ENCODE results near the gene MGLL.

Gene MGLL

DNA sequence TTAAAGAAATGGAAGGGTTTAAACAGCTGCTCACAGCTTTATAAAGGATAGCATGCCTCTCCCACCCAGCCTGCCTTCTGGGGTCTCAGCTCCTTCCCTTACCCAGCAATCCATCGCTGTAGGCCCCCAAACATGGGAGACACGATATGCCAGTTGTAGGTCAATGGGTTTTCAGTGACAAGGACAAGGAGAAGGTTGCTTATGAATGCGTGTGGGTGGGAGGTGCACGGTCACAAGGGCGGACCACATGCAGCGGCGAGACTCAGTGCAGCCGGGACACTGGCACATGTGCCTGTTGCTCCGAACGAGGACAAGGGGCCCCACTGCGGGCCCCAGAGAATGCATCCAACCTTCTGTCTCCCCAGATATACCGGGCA is 67.0 kb downstream of the MGLL start:
- no peak overlapping the region for H3K4me2 ChIP-seq (ENCODE audit: low read depth, low read length)

DNA sequence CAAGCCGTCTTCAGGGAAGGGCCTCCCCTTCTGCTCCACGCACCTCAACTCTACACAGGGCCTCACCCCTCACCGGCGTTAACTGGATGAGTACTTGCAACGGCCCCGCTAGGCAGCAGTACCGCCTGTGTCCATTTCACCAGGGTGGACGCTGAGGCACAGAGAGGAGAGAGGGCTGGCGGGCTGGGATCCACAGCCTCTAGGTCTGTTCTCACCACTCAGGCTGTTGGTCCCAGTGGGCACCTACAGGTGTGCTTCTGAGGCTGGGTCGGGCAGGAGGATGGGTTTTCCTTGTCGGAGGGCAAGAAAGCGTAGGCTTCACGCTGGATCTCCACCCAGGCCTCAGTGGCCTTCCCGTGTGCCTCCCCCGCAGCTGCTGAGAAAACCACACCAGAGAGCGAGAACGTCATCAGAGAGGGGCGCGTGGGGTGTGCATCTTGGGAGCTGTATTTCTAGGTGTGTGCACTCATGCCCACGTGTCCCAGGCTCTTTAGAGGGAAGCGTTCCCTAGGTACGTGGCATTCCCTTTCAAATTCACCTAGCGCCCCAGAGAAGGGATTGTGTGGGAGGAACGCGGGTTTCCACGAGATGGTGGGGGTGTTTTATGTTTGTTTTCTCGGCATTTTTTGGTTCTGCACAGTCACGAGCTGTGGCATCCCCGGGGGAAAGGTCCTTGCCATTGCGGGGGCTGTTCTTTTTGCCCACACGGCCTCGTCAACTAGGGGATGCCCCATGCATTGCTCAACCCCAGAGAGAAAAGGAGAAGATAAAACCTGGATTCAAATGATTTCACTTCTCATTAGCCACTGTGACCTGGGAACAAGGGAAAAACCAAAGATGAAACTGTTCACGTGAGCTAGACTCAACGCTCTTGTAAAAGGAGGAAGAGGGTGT is 67.7 kb downstream of the MGLL start:
- Histone ChIP-seq H4K20me1 (ENCODE audit: insufficient read depth, low read length) (no peaks in the 10 kb centered on the region), H3K36me3 (replicated peaks; ENCODE audit: insufficient read depth, low read length) (no peaks in the 10 kb centered on the region), H2AFZ (ENCODE audit: low read length) (no peak overlapping the region), H3K4me2 (ENCODE audit: low read depth, low read length) (no peak overlapping the region), H3K4me3 (ENCODE audit: low read length) (no peak overlapping the region), H3K79me2 (ENCODE audit: low read length) (no peaks in the 10 kb centered on the region), H3K9me2 (replicated peaks; ENCODE audit: insufficient read depth, low read length) (no peaks in the 10 kb centered on the region), H3K4me1 (ENCODE audit: low read length) (peaks cover 21% of the 10 kb centered on the region), H3K27ac (ENCODE audit: low read length) (no peak overlapping the region), H3K9me3 (replicated peaks; ENCODE audit: insufficient read depth, low read length) (no peaks in the 10 kb centered on the region), H3K9ac (ENCODE audit: low read length) (no peak overlapping the region), H3K27me3 (replicated peaks; ENCODE audit: insufficient read depth, low read length) (no peaks in the 10 kb centered on the region), H3F3A (ENCODE audit: insufficient read depth, low read length) (peaks cover 20% of the 10 kb centered on the region)
- no peak for DNase-seq
- no peak for TF ChIP-seq EZH2 (optimal IDR thresholded peaks at IDR 0.05; ENCODE audit: low read depth, low read length)
- TF ChIP-seq, protein P1, sequence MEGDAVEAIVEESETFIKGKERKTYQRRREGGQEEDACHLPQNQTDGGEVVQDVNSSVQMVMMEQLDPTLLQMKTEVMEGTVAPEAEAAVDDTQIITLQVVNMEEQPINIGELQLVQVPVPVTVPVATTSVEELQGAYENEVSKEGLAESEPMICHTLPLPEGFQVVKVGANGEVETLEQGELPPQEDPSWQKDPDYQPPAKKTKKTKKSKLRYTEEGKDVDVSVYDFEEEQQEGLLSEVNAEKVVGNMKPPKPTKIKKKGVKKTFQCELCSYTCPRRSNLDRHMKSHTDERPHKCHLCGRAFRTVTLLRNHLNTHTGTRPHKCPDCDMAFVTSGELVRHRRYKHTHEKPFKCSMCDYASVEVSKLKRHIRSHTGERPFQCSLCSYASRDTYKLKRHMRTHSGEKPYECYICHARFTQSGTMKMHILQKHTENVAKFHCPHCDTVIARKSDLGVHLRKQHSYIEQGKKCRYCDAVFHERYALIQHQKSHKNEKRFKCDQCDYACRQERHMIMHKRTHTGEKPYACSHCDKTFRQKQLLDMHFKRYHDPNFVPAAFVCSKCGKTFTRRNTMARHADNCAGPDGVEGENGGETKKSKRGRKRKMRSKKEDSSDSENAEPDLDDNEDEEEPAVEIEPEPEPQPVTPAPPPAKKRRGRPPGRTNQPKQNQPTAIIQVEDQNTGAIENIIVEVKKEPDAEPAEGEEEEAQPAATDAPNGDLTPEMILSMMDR (IDR thresholded peaks at IDR 0.05; ENCODE audit: low read length) = no peak
- no peak for TF ChIP-seq EZH2phosphoT487 (IDR thresholded peaks at IDR 0.05; ENCODE audit: low read length)

More for the DNA sequence above, 67.0 kb downstream of the MGLL start:
- TF ChIP-seq EZH2 (optimal IDR thresholded peaks at IDR 0.05; ENCODE audit: low read depth, low read length) = no peak
- TF ChIP-seq EZH2phosphoT487 (IDR thresholded peaks at IDR 0.05; ENCODE audit: low read length) = no peak
- Histone ChIP-seq H3K4me3 (ENCODE audit: low read length) (no peak overlapping the region), H3F3A (ENCODE audit: insufficient read depth, low read length) (peaks cover 14% of the 10 kb centered on the region), H4K20me1 (ENCODE audit: insufficient read depth, low read length) (no peaks in the 10 kb centered on the region), H3K9me2 (replicated peaks; ENCODE audit: insufficient read depth, low read length) (no peaks in the 10 kb centered on the region), H3K79me2 (ENCODE audit: low read length) (no peaks in the 10 kb centered on the region), H3K9me3 (replicated peaks; ENCODE audit: insufficient read depth, low read length) (no peaks in the 10 kb centered on the region), H3K4me1 (ENCODE audit: low read length) (peaks cover 15% of the 10 kb centered on the region), H3K27me3 (replicated peaks; ENCODE audit: insufficient read depth, low read length) (no peaks in the 10 kb centered on the region), H3K36me3 (replicated peaks; ENCODE audit: insufficient read depth, low read length) (no peaks in the 10 kb centered on the region), H3K9ac (ENCODE audit: low read length) (no peak overlapping the region), H2AFZ (ENCODE audit: low read length) (no peak overlapping the region), H3K27ac (ENCODE audit: low read length) (no peak overlapping the region)
- DNase-seq = no peak

DNA sequence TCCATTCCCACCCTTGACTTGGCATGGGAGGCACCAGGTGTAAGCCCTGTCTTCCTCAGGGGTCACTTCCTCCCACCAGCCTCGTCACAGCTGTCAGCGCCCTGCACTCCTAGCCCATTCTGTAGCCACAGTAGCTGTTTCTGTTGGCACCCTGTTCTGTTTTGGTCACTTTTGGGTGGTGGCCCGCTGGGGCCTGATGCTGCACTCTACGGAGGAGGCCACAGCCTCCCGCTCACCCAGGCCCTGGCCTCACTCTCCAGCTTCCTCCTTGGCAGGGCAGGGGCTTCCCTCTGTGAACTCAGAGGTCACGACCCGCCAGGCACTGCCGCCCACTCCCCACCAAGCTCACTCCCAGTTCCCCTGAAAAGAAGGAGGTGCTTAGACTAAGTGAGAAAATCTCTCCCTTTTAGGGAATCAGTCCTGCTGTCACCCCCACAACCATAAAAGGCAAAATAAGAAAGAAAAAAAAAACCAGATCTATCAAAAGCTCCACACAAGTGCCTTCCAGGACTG is 68.4 kb downstream of the MGLL start:
- H3K4me3 ChIP-seq (ENCODE audit: low read length) = no peak overlapping the region

More for the DNA sequence above, 68.4 kb downstream of the MGLL start:
- H4K20me1 ChIP-seq (ENCODE audit: insufficient read depth, low read length) = no peaks in the 10 kb centered on the region
- H2AFZ ChIP-seq (ENCODE audit: low read length) = no peak overlapping the region
- H3K4me1 ChIP-seq (ENCODE audit: low read length) = peaks cover 23% of the 10 kb centered on the region
- no peak for DNase-seq
- H3K9me3 ChIP-seq (replicated peaks; ENCODE audit: insufficient read depth, low read length) = no peaks in the 10 kb centered on the region
- no peak overlapping the region for H3K9ac ChIP-seq (ENCODE audit: low read length)
- TF ChIP-seq EZH2phosphoT487 (IDR thresholded peaks at IDR 0.05; ENCODE audit: low read length) (no peak), EZH2 (optimal IDR thresholded peaks at IDR 0.05; ENCODE audit: low read depth, low read length) (no peak)
- TF ChIP-seq, protein P1 (IDR thresholded peaks at IDR 0.05; ENCODE audit: low read length) = no peak
- H3K9me2 ChIP-seq (replicated peaks; ENCODE audit: insufficient read depth, low read length) = no peaks in the 10 kb centered on the region
- H3K4me2 ChIP-seq (ENCODE audit: low read depth, low read length) = no peak overlapping the region
- no peaks in the 10 kb centered on the region for H3K27me3 ChIP-seq (replicated peaks; ENCODE audit: insufficient read depth, low read length)
- peaks cover 23% of the 10 kb centered on the region for H3F3A ChIP-seq (ENCODE audit: insufficient read depth, low read length)
- H3K36me3 ChIP-seq (replicated peaks; ENCODE audit: insufficient read depth, low read length) = no peaks in the 10 kb centered on the region
- H3K27ac ChIP-seq (ENCODE audit: low read length) = no peak overlapping the region
- no peaks in the 10 kb centered on the region for H3K79me2 ChIP-seq (ENCODE audit: low read length)

Data from MM.1S (cell line).